A549 (cell line): ENCODE results near the gene DDAH2. TPM values are rescaled to one million over a fixed set of nuclear protein-coding genes. Genes with fewer than 3 reads are reported as not detected.

Experiments
- ATAC-seq, 2 experiments: fragments of 200-7000 bp in 1 of 2; fragments of >200 bp in 1 of 2; cut with Nextera tagmentation in 1 of 2; cut with Tn5 transposase in 1 of 2; 3 replicates each; pipeline versions ENCODE4 v1.8.0 to v1.9.1; 2018 to 2020; ENCODE audit warnings: mild to moderate bottlenecking in 1 of 2, moderate library complexity in 1 of 2
- CTCF ChIA-PET: fragments of 300-600 bp; sonication (Branson Sonifier 250); formaldehyde crosslinking; extraction: SDS; loops from one replicate; lab custom pipeline; 2021; ENCODE audit warnings: antibody characterized with exemption, inconsistent platforms; lab: Yijun Ruan, JAX
- POLR2A ChIA-PET: fragments of 350-600 bp; formaldehyde crosslinking; extraction: SDS; loops from one replicate; lab custom pipeline; 2021; ENCODE audit warnings: antibody characterized with exemption, inconsistent platforms; lab: Yijun Ruan, JAX
- DNase-seq, 2 experiments: peaks; one replicate each; pipeline versions ENCODE4 v3.0.0 to v3.0.0-alpha.2; 2011 to 2016; ENCODE audit warnings: low read depth in 1 of 2, low spot score in 1 of 2
- FAIRE-seq: peaks from 2 replicates; lab custom pipeline; 2011; peaks lifted over from hg19 to GRCh38; lab: Jason Lieb, UNC
- H3K27ac ChIP-seq, 2 experiments: fragments of >200 bp; sonication (Bioruptor Twin); formaldehyde crosslinking; 3 replicates each; pipeline ENCODE4 v1.5.1; 2016 to 2017
- H3K4me1 ChIP-seq: fragments of >200 bp; sonication (Bioruptor Twin); formaldehyde crosslinking; 3 replicates; pipeline ENCODE4 v1.6.1; 2016
- H3K4me2 ChIP-seq: fragments of >200 bp; sonication (Bioruptor Twin); formaldehyde crosslinking; 3 replicates; pipeline ENCODE4 v1.6.1; 2016
- H3K4me3 ChIP-seq: fragments of >200 bp; sonication (Bioruptor Twin); formaldehyde crosslinking; 3 replicates; pipeline ENCODE4 v1.5.1; 2016
- H3K9me3 ChIP-seq: fragments of >200 bp; sonication (Bioruptor Twin); formaldehyde crosslinking; 3 replicates; pipeline ENCODE4 v1.6.1; 2016
- BHLHE40 ChIP-seq: IDR thresholded peaks from 2 replicates; pipeline ENCODE4 v1.6.1; 2012; ENCODE audit warnings: low read depth, low read length, inconsistent platforms
- CBX8 ChIP-seq: fragments of 200-600 bp; sonication (generic); IDR thresholded peaks from 2 replicates; pipeline ENCODE4 v1.6.1; 2016
- CEBPB ChIP-seq, 2 experiments: fragments of >200 bp in 1 of 2; sonication (Bioruptor Twin) in 1 of 2; formaldehyde crosslinking in 1 of 2; IDR thresholded peaks; 2 replicates each; pipeline ENCODE4 v1.6.1; 2012 to 2016
- CHD2 ChIP-seq: fragments of 150-350 bp; IDR thresholded peaks from 2 replicates; pipeline ENCODE4 v1.6.1; 2014; ENCODE audit warnings: low read length; ENCODE audit not compliant: partially characterized antibody
- CTCF ChIP-seq: fragments of >200 bp; sonication (Bioruptor Twin); formaldehyde crosslinking; IDR thresholded peaks from 3 replicates; pipeline ENCODE4 v1.5.1; 2016
- EHMT2 ChIP-seq: fragments of 200-600 bp; sonication (generic); IDR thresholded peaks from 2 replicates; pipeline ENCODE4 v1.6.1; 2016; ENCODE audit warnings: antibody characterized with exemption, low read depth, mild to moderate bottlenecking, moderate library complexity
- FOSB ChIP-seq: fragments of 250-450 bp; sonication (Bioruptor Pico); IDR thresholded peaks from 2 replicates; pipeline ENCODE4 v1.5.0; 2020; ENCODE audit warnings: mild to moderate bottlenecking, moderate library complexity
- FOSL2 ChIP-seq, 2 experiments: fragments of 450-650 bp in 1 of 2; fragments of >200 bp in 1 of 2; sonication (Bioruptor Twin) in 1 of 2; formaldehyde crosslinking; IDR thresholded peaks; 2 replicates each; pipeline versions ENCODE4 v1.5.0 to v1.6.1; 2016 to 2020; ENCODE audit warnings: mild to moderate bottlenecking in 1 of 2, moderate library complexity in 1 of 2
- GATA3 ChIP-seq: IDR thresholded peaks from 2 replicates; pipeline ENCODE4 v1.6.1; 2012; ENCODE audit warnings: borderline replicate concordance
- HDAC2 ChIP-seq: fragments of 200-600 bp; sonication (generic); IDR thresholded peaks from 2 replicates; pipeline ENCODE4 v1.6.1; 2016
- HOXB13 ChIP-seq: fragments of 250-450 bp; sonication (Bioruptor Pico); IDR thresholded peaks from 2 replicates; pipeline ENCODE4 v1.5.0; 2020; ENCODE audit warnings: low read depth, mild to moderate bottlenecking, moderate library complexity
- HOXB5 ChIP-seq: fragments of 250-450 bp; sonication (Bioruptor Pico); IDR thresholded peaks from 2 replicates; pipeline ENCODE4 v1.5.0; 2020; ENCODE audit warnings: mild to moderate bottlenecking, moderate library complexity
- JUN ChIP-seq, 2 experiments: fragments of >200 bp; sonication (Bioruptor Twin); formaldehyde crosslinking; IDR thresholded peaks; 2 replicates in 1 of 2; 3 replicates in 1 of 2; pipeline ENCODE4 v1.6.1; 2016 to 2017
- JUNB ChIP-seq: fragments of >200 bp; sonication (Bioruptor Twin); formaldehyde crosslinking; IDR thresholded peaks from 2 replicates; pipeline ENCODE4 v1.6.1; 2016
- KDM1A ChIP-seq: fragments of 200-600 bp; sonication (generic); IDR thresholded peaks from 2 replicates; pipeline ENCODE4 v1.6.1; 2016; ENCODE audit warnings: low read depth, mild to moderate bottlenecking
- MAX ChIP-seq: IDR thresholded peaks from 2 replicates; pipeline ENCODE4 v1.6.1; 2012
- MAZ ChIP-seq: fragments of 150-350 bp; IDR thresholded peaks from 2 replicates; pipeline ENCODE4 v1.6.1; 2014; ENCODE audit warnings: antibody characterized with exemption, low read depth, low read length, borderline replicate concordance
- MYC ChIP-seq: IDR thresholded peaks from 2 replicates; pipeline ENCODE4 v1.6.1; 2012; ENCODE audit warnings: mild to moderate bottlenecking, inconsistent platforms, low read length, improper control_type of control experiment, borderline replicate concordance
- NFE2L2 ChIP-seq: fragments of 150-350 bp; conservative IDR thresholded peaks from 2 replicates; pipeline ENCODE4 v1.6.1; 2014; ENCODE audit warnings: low read length
- NR3C1 ChIP-seq: fragments of >200 bp; sonication (Bioruptor Twin); formaldehyde crosslinking; IDR thresholded peaks from 3 replicates; pipeline ENCODE4 v1.6.1; 2017
- PBX3 ChIP-seq: IDR thresholded peaks from 2 replicates; pipeline ENCODE4 v1.6.1; 2012
- PHF8 ChIP-seq: fragments of 200-600 bp; sonication (generic); IDR thresholded peaks from 2 replicates; pipeline ENCODE4 v1.6.1; 2016; ENCODE audit warnings: low read depth, mild to moderate bottlenecking, antibody characterized with exemption, moderate library complexity, borderline replicate concordance
- RFX5 ChIP-seq: fragments of 450-650 bp; IDR thresholded peaks from 2 replicates; pipeline ENCODE4 v1.7.1; 2014; ENCODE audit warnings: antibody characterized with exemption, mild to moderate bottlenecking, moderate library complexity
- SMC3 ChIP-seq: fragments of >200 bp; sonication (Bioruptor Twin); formaldehyde crosslinking; IDR thresholded peaks from 3 replicates; pipeline ENCODE4 v1.6.1; 2018; ENCODE audit warnings: inconsistent platforms
- SREBF2 ChIP-seq: fragments of 450-650 bp; IDR thresholded peaks from 2 replicates; pipeline ENCODE4 v1.6.1; 2014; ENCODE audit warnings: mild to moderate bottlenecking, moderate library complexity
- TP53 ChIP-seq: fragments of 250-450 bp; sonication (Bioruptor Pico); IDR thresholded peaks from 2 replicates; pipeline ENCODE4 v1.5.0; 2021; ENCODE audit warnings: mild to moderate bottlenecking, moderate library complexity
- ZNF302 ChIP-seq: fragments of 250-450 bp; sonication (Bioruptor Pico); IDR thresholded peaks from 2 replicates; pipeline ENCODE4 v1.9.0; 2021; ENCODE audit warnings: inconsistent platforms, mild to moderate bottlenecking, moderate library complexity
- ZSCAN20 ChIP-seq: fragments of 250-450 bp; sonication (Bioruptor Pico); IDR thresholded peaks from 2 replicates; pipeline ENCODE4 v1.8.0; 2022; ENCODE audit warnings: mild to moderate bottlenecking, moderate library complexity
- WGBS: methylation state at CpG from one replicate; pipeline ENCODE4 v1.1.6; 2017; ENCODE audit errors: missing lambda C conversion rate; 5-methylcytosine and 5-hydroxymethylcytosine counted together
- polyA plus RNA-seq, 4 experiments: library from polyadenylated mRNA; depleted of rRNA in 3 of 4; stranded (reverse); fragments of >200 nt; fragmentation: RNase III in 1 of 4; extraction: RNeasy Plus Mini Kit Qiagen cat#74134 plus additional on column Dnase treatment in 1 of 4; gene quantifications; 2 replicates in 3 of 4; 3 replicates in 1 of 4; pipeline ENCODE4 v1.2.3, GENCODE V29; 2011 to 2017
- TF ChIP-seq, protein P1 (sequence below): fragments of 250-450 bp; sonication (Bioruptor Pico); IDR thresholded peaks from 2 replicates; pipeline ENCODE4 v1.5.0; 2020; ENCODE audit warnings: low read depth, mild to moderate bottlenecking, moderate library complexity

DDAH2 gene
- polyA plus RNA-seq, 2 of the 4 experiments (the other 2 are of a cell fraction), result 19.3 to 54.5 TPM

- no peaks in the 10 kb centered on the region for H3K4me1 ChIP-seq
- WGBS, result 83% methylated on average over 5 of the region's 5 CpGs
- no peak overlapping the region for H3K4me2 ChIP-seq
- H3K9me3 ChIP-seq, result no peaks in the 10 kb centered on the region
- ChIA-PET POLR2A (no interaction called here), CTCF (interaction anchor here (3.8 kb wide), 1 partner anchor 9 kb away, joined by 21 read pairs; no protein-coding TSS in a partner anchor)
- ATAC-seq, result no peak
- TF ChIP-seq KDM1A, result no peak
- TF ChIP-seq ZNF302 (CRISPR knock-in tag), result no peak
- no peak for TF ChIP-seq HDAC2
- TF ChIP-seq JUN (IDR thresholded peaks at IDR 0.05), result no peak
- no peak for TF ChIP-seq MYC
- TF ChIP-seq ZSCAN20 (CRISPR knock-in tag), result no peak
- TF ChIP-seq RFX5, result no peak
- TF ChIP-seq FOSL2 (IDR thresholded peaks at IDR 0.05), result no peak
- TF ChIP-seq FOSL2 (CRISPR knock-in tag; IDR thresholded peaks at IDR 0.05), result no peak
- TF ChIP-seq HOXB13 (CRISPR knock-in tag), result no peak
- TF ChIP-seq NR3C1, result no peak
- TF ChIP-seq, protein P1, sequence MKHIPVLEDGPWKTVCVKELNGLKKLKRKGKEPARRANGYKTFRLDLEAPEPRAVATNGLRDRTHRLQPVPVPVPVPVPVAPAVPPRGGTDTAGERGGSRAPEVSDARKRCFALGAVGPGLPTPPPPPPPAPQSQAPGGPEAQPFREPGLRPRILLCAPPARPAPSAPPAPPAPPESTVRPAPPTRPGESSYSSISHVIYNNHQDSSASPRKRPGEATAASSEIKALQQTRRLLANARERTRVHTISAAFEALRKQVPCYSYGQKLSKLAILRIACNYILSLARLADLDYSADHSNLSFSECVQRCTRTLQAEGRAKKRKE, result no peak
- no peak for TF ChIP-seq GATA3
- TF ChIP-seq JUNB, result no peak
- TF ChIP-seq MAZ, result no peak
- no peak overlapping the region for H3K4me3 ChIP-seq
- FAIRE-seq, result no peak
- no peak overlapping the region for H3K27ac ChIP-seq
- no peak for DNase-seq
Measured at GRCh38 chr6:31760790-31761189, 31.7 kb upstream of the DDAH2 start.

- WGBS, result 94% methylated on average over 2 of the region's 2 CpGs
- no peak for DNase-seq
- POLR2A ChIA-PET, result no interaction called here
- no peak for TF ChIP-seq RFX5
- TF ChIP-seq FOSB (CRISPR knock-in tag), result no peak
- TF ChIP-seq CHD2, result no peak
- TF ChIP-seq CBX8, result no peak
- no peak for TF ChIP-seq ZNF302 (CRISPR knock-in tag)
- no peak for TF ChIP-seq SMC3
- no peak for TF ChIP-seq BHLHE40
- no peak for TF ChIP-seq PHF8
- TF ChIP-seq SREBF2, result no peak
- TF ChIP-seq CTCF, result no peak
- TF ChIP-seq TP53 (CRISPR knock-in tag), result no peak
- TF ChIP-seq NFE2L2, result no peak
- TF ChIP-seq HOXB5 (CRISPR knock-in tag), result no peak
- no peak for TF ChIP-seq EHMT2
- TF ChIP-seq, protein P1, result no peak
- no peak for TF ChIP-seq CEBPB (IDR thresholded peaks at IDR 0.05)
- no peak for TF ChIP-seq PBX3
- TF ChIP-seq JUN (IDR thresholded peaks at IDR 0.05), result no peak
- TF ChIP-seq MAX, result no peak
- TF ChIP-seq, all 56 proteins: peak for 0
- no peak overlapping the region for H3K27ac ChIP-seq
- no peak overlapping the region for H3K4me2 ChIP-seq
- FAIRE-seq, result no peak
- H3K9me3 ChIP-seq, result no peaks in the 10 kb centered on the region
- no peak for ATAC-seq
- CTCF ChIA-PET, result interaction anchor here (0.6 to 3.8 kb wide), 8 partner anchors 9 to 106 kb away, joined by 3 to 21 read pairs (median 4); partner anchors contain the start of gene VARS1
- peaks cover under 1% of the 10 kb centered on the region; the same call in 2 of the 3 replicates for H3K4me1 ChIP-seq
- no peak overlapping the region for H3K4me3 ChIP-seq
Measured at GRCh38 chr6:31758281-31758680, 29.2 kb upstream of the DDAH2 start.
